KMS-11 (cell line): ENCODE measurements around the gene PTPMT1.
"Not testable (repeated sequence)": the region's sequence is repeated elsewhere in the genome, so short reads cannot be mapped to it uniquely, and the experiment has no call there.

Experiments
- H2AFZ ChIP-seq: fragments of 200-600 bp; sonication (generic); 2 replicates; pipeline ENCODE4 v1.6.1; 2016; ENCODE audit warnings: antibody characterized with exemption, mixed run types, low read depth
- H3K27ac ChIP-seq: fragments of 200-600 bp; sonication (generic); 2 replicates; pipeline ENCODE4 v1.6.1; 2016; ENCODE audit warnings: mild to moderate bottlenecking, mixed run types
- H3K27me3 ChIP-seq: fragments of 200-600 bp; sonication (generic); 2 replicates; pipeline ENCODE4 v1.6.1; 2017; ENCODE audit warnings: mild to moderate bottlenecking, low read depth, mixed run types, moderate library complexity; ENCODE audit not compliant: insufficient read depth
- H3K36me3 ChIP-seq: fragments of 200-600 bp; sonication (generic); 2 replicates; pipeline ENCODE4 v1.6.1; 2017; ENCODE audit warnings: mild to moderate bottlenecking, mixed run types; ENCODE audit not compliant: insufficient read depth
- H3K4me1 ChIP-seq: fragments of 200-600 bp; sonication (generic); 2 replicates; pipeline ENCODE4 v1.6.1; 2016; ENCODE audit warnings: mild to moderate bottlenecking, low read depth, mixed run types; ENCODE audit not compliant: poor library complexity, severe bottlenecking
- H3K4me2 ChIP-seq: fragments of 200-600 bp; sonication (generic); 2 replicates; pipeline ENCODE4 v1.7.0; 2016; ENCODE audit warnings: mild to moderate bottlenecking, mixed run types
- H3K4me3 ChIP-seq: fragments of 200-600 bp; sonication (generic); IDR thresholded peaks from 2 replicates; pipeline ENCODE4 v1.6.1; 2017; ENCODE audit warnings: low read depth, low read length, mixed read lengths; ENCODE audit not compliant: insufficient read depth
- H3K79me2 ChIP-seq: fragments of 200-600 bp; sonication (generic); 2 replicates; pipeline ENCODE4 v1.6.1; 2016; ENCODE audit warnings: low read depth, mixed run types; ENCODE audit not compliant: insufficient read depth
- H3K9ac ChIP-seq: fragments of 200-600 bp; sonication (generic); 2 replicates; pipeline ENCODE4 v1.6.1; 2016; ENCODE audit warnings: mild to moderate bottlenecking, mixed run types
- H4K20me1 ChIP-seq: fragments of 200-600 bp; sonication (generic); 2 replicates; pipeline ENCODE4 v1.6.1; 2016; ENCODE audit warnings: mild to moderate bottlenecking, mixed run types; ENCODE audit not compliant: insufficient read depth
- TF ChIP-seq, protein P1 (sequence below): fragments of 200-600 bp; sonication (generic); conservative IDR thresholded peaks from 2 replicates; pipeline ENCODE4 v1.6.1; 2017; ENCODE audit warnings: low read depth, mild to moderate bottlenecking, antibody characterized with exemption, low read length, moderate library complexity, mixed read lengths

The PTPMT1 gene

GRCh38 chr11:47529951-47530350 lies 35.4 kb upstream of the PTPMT1 start:
- TF ChIP-seq, protein P1, sequence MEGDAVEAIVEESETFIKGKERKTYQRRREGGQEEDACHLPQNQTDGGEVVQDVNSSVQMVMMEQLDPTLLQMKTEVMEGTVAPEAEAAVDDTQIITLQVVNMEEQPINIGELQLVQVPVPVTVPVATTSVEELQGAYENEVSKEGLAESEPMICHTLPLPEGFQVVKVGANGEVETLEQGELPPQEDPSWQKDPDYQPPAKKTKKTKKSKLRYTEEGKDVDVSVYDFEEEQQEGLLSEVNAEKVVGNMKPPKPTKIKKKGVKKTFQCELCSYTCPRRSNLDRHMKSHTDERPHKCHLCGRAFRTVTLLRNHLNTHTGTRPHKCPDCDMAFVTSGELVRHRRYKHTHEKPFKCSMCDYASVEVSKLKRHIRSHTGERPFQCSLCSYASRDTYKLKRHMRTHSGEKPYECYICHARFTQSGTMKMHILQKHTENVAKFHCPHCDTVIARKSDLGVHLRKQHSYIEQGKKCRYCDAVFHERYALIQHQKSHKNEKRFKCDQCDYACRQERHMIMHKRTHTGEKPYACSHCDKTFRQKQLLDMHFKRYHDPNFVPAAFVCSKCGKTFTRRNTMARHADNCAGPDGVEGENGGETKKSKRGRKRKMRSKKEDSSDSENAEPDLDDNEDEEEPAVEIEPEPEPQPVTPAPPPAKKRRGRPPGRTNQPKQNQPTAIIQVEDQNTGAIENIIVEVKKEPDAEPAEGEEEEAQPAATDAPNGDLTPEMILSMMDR: no peak
- Histone ChIP-seq H3K4me2 (no peak overlapping the region), H3K4me1 (peaks cover 91% of the 10 kb centered on the region), H4K20me1 (peaks cover 17% of the 10 kb centered on the region), H3K27me3 (no peaks in the 10 kb centered on the region), H2AFZ (no peak overlapping the region), H3K79me2 (peaks cover 100% of the 10 kb centered on the region), H3K4me3 (no peak overlapping the region), H3K36me3 (0 out of 2 replicates have a peak, but pooled peaks cover 3% of the 10 kb centered on the region), H3K9ac (no peak overlapping the region), H3K27ac (no peak overlapping the region)

DNA sequence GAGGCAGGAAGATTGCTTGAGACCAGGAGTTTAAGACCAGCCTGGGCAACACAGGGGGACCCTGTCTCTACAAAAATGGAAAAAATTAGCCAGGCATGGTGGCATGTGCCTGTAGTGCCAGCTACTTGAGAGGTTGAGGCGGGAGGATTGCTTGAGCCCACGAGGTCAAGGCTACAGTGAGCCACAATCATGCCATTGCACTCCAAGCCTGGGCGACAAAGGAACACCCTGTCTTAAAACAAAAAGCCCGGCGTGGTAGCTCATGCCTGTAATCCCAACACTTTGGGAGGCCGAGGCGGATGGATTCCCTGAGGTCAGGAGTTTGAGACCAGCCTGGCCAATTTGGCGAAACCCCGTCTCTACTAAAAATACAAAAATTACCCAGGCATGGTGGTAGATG lies 34.7 kb upstream of the PTPMT1 start:
- Histone ChIP-seq H4K20me1 (peaks cover 17% of the 10 kb centered on the region), H3K79me2 (peaks cover 100% of the 10 kb centered on the region), H3K4me1 (peaks cover 85% of the 10 kb centered on the region)
- not testable (repeated sequence) for H3K27me3 ChIP-seq, H3K36me3 ChIP-seq, H3K9ac ChIP-seq, H3K27ac ChIP-seq, H3K4me3 ChIP-seq, H3K4me2 ChIP-seq, H2AFZ ChIP-seq

DNA sequence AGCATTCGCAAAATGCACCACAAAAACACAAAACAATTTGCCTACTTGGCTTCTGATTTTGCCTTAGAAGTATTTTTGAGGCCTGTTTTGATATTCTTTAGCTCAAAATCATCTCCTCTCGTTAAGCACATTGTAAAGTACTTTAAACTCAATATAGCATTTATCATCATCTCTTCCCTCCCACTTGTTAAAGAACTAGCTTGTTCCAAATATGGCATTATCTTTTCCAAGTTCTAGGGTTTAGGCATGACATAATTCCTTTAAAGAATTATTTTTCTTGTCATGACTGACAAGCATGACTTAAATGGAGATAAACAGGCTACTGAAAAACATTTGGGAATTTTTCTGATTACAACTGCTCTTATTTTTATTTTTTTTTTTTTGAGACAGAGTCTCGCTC lies 33.7 kb upstream of the PTPMT1 start:
- peaks cover 83% of the 10 kb centered on the region for H3K4me1 ChIP-seq
- TF ChIP-seq, protein P1: no peak
- H3K4me2 ChIP-seq: no peak overlapping the region
- H3K4me3 ChIP-seq: no peak overlapping the region
- no peak overlapping the region for H2AFZ ChIP-seq
- H3K27me3 ChIP-seq: no peaks in the 10 kb centered on the region
- peaks cover 100% of the 10 kb centered on the region for H3K79me2 ChIP-seq
- no peak overlapping the region for H3K27ac ChIP-seq
- 0 out of 2 replicates have a peak, but pooled peaks cover 6% of the 10 kb centered on the region for H3K36me3 ChIP-seq
- H3K9ac ChIP-seq: no peak overlapping the region
- H4K20me1 ChIP-seq: peaks cover 20% of the 10 kb centered on the region

- Histone ChIP-seq H3K27me3 (no peaks in the 10 kb centered on the region), H4K20me1 (peaks cover 24% of the 10 kb centered on the region), H3K36me3 (0 out of 2 replicates have a peak, but pooled peaks cover 6% of the 10 kb centered on the region), H3K4me1 (peaks cover 73% of the 10 kb centered on the region), H3K27ac (no peak overlapping the region), H3K4me3 (no peak overlapping the region), H3K79me2 (peaks cover 100% of the 10 kb centered on the region), H2AFZ (no peak overlapping the region), H3K4me2 (no peak overlapping the region), H3K9ac (no peak overlapping the region)
- TF ChIP-seq, protein P1: no peak
These were observed 32.7 kb upstream of the PTPMT1 start for GRCh38 chr11:47532597-47533213.

GRCh38 chr11:47533690-47534151 lies 31.7 kb upstream of the PTPMT1 start:
- no peak overlapping the region for H3K9ac ChIP-seq
- no peak overlapping the region for H3K4me2 ChIP-seq
- H3K27ac ChIP-seq: no peak overlapping the region
- peaks cover 100% of the 10 kb centered on the region for H3K79me2 ChIP-seq
- H3K36me3 ChIP-seq: 0 out of 2 replicates have a peak, but pooled peaks cover 6% of the 10 kb centered on the region
- peaks cover 63% of the 10 kb centered on the region for H3K4me1 ChIP-seq
- no peak overlapping the region for H3K4me3 ChIP-seq
- TF ChIP-seq, protein P1: no peak
- H2AFZ ChIP-seq: no peak overlapping the region
- no peaks in the 10 kb centered on the region for H3K27me3 ChIP-seq
- H4K20me1 ChIP-seq: peaks cover 32% of the 10 kb centered on the region
